Thyroid gland (tissue), 4 donors: ENCODE data around the gene PLCG2.

Experiments used
- CTCF ChIP-seq, 6 experiments: fragments of 200-600 bp in 3 of 6; fragments of 450-650 bp in 3 of 6; sonication (generic) in 3 of 6; IDR thresholded peaks; one replicate each; pipeline ENCODE4 v1.5.1; 2016 to 2019; ENCODE audit warnings: antibody characterized with exemption in 6 of 6, mild to moderate bottlenecking in 2 of 6, inconsistent platforms in 1 of 6, moderate library complexity in 1 of 6
- POLR2A ChIP-seq, 2 donors: fragments of 450-650 bp; IDR thresholded peaks; one replicate each; pipeline ENCODE4 v1.6.1; 2017; ENCODE audit warnings: antibody characterized with exemption in 2 of 2, mild to moderate bottlenecking in 2 of 2, moderate library complexity in 1 of 2

- TF ChIP-seq CTCF (IDR thresholded peaks at IDR 0.05) (no peak), POLR2A (IDR thresholded peaks at IDR 0.05) (no peak)
These were observed 39.4 kb downstream of the PLCG2 start for GRCh38 chr16:81818568-81818896.
